HEK293 (cell line): ENCODE data around the gene MOB4.
A peak's percentile ranks its signal among the peaks of the same experiment; 100 is the strongest.

Experiments used
- IKZF3 ChIP-seq: fragments of 450-650 bp; IDR thresholded peaks from 2 replicates; pipeline ENCODE4 v1.5.0; 2018; ENCODE audit warnings: missing biosample characterization, mild to moderate bottlenecking, missing genetic modification characterization, moderate library complexity
- KLF16 ChIP-seq: fragments of 450-650 bp; formaldehyde crosslinking; IDR thresholded peaks from 2 replicates; pipeline ENCODE4 v1.5.1; 2017; ENCODE audit warnings: missing biosample characterization, missing genetic modification characterization
- KLF7 ChIP-seq: fragments of 450-650 bp; formaldehyde crosslinking; IDR thresholded peaks from 2 replicates; pipeline ENCODE4 v1.5.1; 2016; ENCODE audit warnings: missing biosample characterization, missing genetic modification characterization, borderline replicate concordance
- SETDB1 ChIP-seq: IDR thresholded peaks from one replicate; pipeline ENCODE4 v1.6.1; 2017; ENCODE audit warnings: mild to moderate bottlenecking, low read length, moderate library complexity, mixed read lengths; ENCODE audit not compliant: insufficient read length
- SP2 ChIP-seq: fragments of 450-650 bp; formaldehyde crosslinking; IDR thresholded peaks from 2 replicates; pipeline ENCODE4 v1.5.1; 2016; ENCODE audit warnings: missing biosample characterization, missing genetic modification characterization
- TRIM28 ChIP-seq: IDR thresholded peaks from 2 replicates; pipeline ENCODE4 v1.6.1; 2011; ENCODE audit warnings: low read length, control low read depth, borderline replicate concordance
- ZEB2 ChIP-seq: fragments of 450-650 bp; formaldehyde crosslinking; IDR thresholded peaks from 2 replicates; pipeline ENCODE4 v1.5.1; 2016; ENCODE audit warnings: missing biosample characterization, missing genetic modification characterization
- ZFHX2 ChIP-seq: fragments of 450-650 bp; formaldehyde crosslinking; conservative IDR thresholded peaks from 2 replicates; pipeline ENCODE4 v1.5.1; 2016; ENCODE audit warnings: missing biosample characterization, missing genetic modification characterization
- ZNF121 ChIP-seq: fragments of 450-650 bp; formaldehyde crosslinking; IDR thresholded peaks from 2 replicates; pipeline ENCODE4 v1.5.1; 2016; ENCODE audit warnings: missing biosample characterization, missing genetic modification characterization
- ZNF2 ChIP-seq: fragments of 450-650 bp; formaldehyde crosslinking; IDR thresholded peaks from 2 replicates; pipeline ENCODE4 v1.5.1; 2016; ENCODE audit warnings: missing biosample characterization, missing genetic modification characterization
- ZNF223 ChIP-seq: fragments of 450-650 bp; formaldehyde crosslinking; IDR thresholded peaks from 2 replicates; pipeline ENCODE4 v1.5.1; 2016; ENCODE audit warnings: missing biosample characterization, missing genetic modification characterization
- ZNF324 ChIP-seq: fragments of 450-650 bp; formaldehyde crosslinking; IDR thresholded peaks from 2 replicates; pipeline ENCODE4 v1.5.1; 2016; ENCODE audit warnings: missing biosample characterization, missing genetic modification characterization
- ZNF350 ChIP-seq: fragments of 450-650 bp; formaldehyde crosslinking; IDR thresholded peaks from 2 replicates; pipeline ENCODE4 v1.5.0; 2017; ENCODE audit warnings: missing biosample characterization, mild to moderate bottlenecking, missing genetic modification characterization
- ZNF404 ChIP-seq: fragments of 450-650 bp; formaldehyde crosslinking; IDR thresholded peaks from 2 replicates; pipeline ENCODE4 v1.5.1; 2017; ENCODE audit warnings: missing biosample characterization, missing genetic modification characterization
- ZNF514 ChIP-seq: fragments of 450-650 bp; formaldehyde crosslinking; IDR thresholded peaks from 2 replicates; pipeline ENCODE4 v1.5.1; 2016; ENCODE audit warnings: missing biosample characterization, missing genetic modification characterization
- ZNF555 ChIP-seq: fragments of 450-650 bp; formaldehyde crosslinking; conservative IDR thresholded peaks from 2 replicates; pipeline ENCODE4 v1.5.1; 2017; ENCODE audit warnings: missing biosample characterization, mild to moderate bottlenecking, missing genetic modification characterization, inconsistent platforms
- ZNF658 ChIP-seq: fragments of 450-650 bp; formaldehyde crosslinking; IDR thresholded peaks from 2 replicates; pipeline ENCODE4; 2016; ENCODE audit warnings: missing biosample characterization, missing genetic modification characterization
- ZNF791 ChIP-seq: fragments of 450-650 bp; formaldehyde crosslinking; IDR thresholded peaks from 2 replicates; pipeline ENCODE4 v1.5.1; 2016; ENCODE audit warnings: missing biosample characterization, missing genetic modification characterization
- ZNF792 ChIP-seq: fragments of 450-650 bp; formaldehyde crosslinking; IDR thresholded peaks from 2 replicates; pipeline ENCODE4 v1.5.1; 2016; ENCODE audit warnings: missing biosample characterization, missing genetic modification characterization
- ZNF830 ChIP-seq: fragments of 450-650 bp; IDR thresholded peaks from 2 replicates; pipeline ENCODE4 v1.5.0; 2018; ENCODE audit warnings: missing biosample characterization, missing genetic modification characterization, low read depth, mild to moderate bottlenecking, moderate library complexity
- ZXDB ChIP-seq: fragments of 450-650 bp; formaldehyde crosslinking; IDR thresholded peaks from 2 replicates; pipeline ENCODE4 v1.5.1; 2016; ENCODE audit warnings: missing biosample characterization, missing genetic modification characterization
- TF ChIP-seq, protein P1 (sequence below): fragments of 450-650 bp; formaldehyde crosslinking; IDR thresholded peaks from 2 replicates; pipeline ENCODE4 v1.5.1; 2016; ENCODE audit warnings: missing biosample characterization, missing genetic modification characterization, borderline replicate concordance
- TF ChIP-seq, protein P2 (sequence below): fragments of 450-650 bp; formaldehyde crosslinking; IDR thresholded peaks from 2 replicates; pipeline ENCODE4 v1.5.1; 2016; ENCODE audit warnings: missing biosample characterization, missing genetic modification characterization
- TF ChIP-seq, protein P3 (sequence below): fragments of 450-650 bp; formaldehyde crosslinking; IDR thresholded peaks from 2 replicates; pipeline ENCODE4 v1.5.1; 2016; ENCODE audit warnings: missing biosample characterization, missing genetic modification characterization
- TF ChIP-seq, protein P4 (sequence below): fragments of 450-650 bp; formaldehyde crosslinking; IDR thresholded peaks from 2 replicates; pipeline ENCODE4 v1.5.1; 2016; ENCODE audit warnings: missing biosample characterization, missing genetic modification characterization
- TF ChIP-seq, protein P5 (sequence below): fragments of 450-650 bp; formaldehyde crosslinking; IDR thresholded peaks from 2 replicates; pipeline ENCODE4 v1.5.1; 2016; ENCODE audit warnings: missing biosample characterization, missing genetic modification characterization
- TF ChIP-seq, protein P6 (sequence below): fragments of 450-650 bp; formaldehyde crosslinking; IDR thresholded peaks from 2 replicates; pipeline ENCODE4 v1.5.1; 2016; ENCODE audit warnings: missing biosample characterization, missing genetic modification characterization

MOB4 gene

DNA sequence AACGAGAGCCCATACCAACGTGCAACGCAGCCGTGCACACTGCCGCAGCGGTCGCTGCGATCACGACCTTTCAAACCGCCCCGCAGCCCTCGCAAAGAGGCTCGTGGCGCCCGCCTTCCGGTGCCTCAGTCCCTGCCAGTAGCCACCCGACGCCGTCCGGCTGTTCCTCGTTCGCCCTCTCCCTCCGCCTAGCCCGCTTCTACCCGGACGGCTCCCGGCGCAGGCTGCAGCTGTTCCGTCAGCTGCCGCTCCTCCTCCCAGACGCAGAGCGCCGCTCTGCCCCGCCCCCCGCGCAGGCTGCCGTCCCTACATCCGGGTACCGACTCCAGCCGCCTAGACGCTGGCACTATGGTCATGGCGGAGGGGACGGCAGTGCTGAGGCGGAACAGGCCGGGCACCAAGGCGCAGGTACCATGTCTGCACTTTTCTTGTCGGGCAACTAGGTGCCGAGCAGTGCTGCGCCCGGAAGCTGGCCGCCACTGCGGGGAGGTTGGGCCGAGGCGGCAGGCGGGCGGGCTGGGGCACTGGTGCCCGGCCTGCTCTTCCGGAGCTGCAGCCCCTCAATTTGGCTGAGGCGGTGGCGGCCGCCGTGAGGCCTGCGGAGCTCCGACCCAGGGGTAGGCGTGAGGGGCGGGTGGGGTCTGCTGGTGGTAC, at the start of gene MOB4 (continued):
- TF ChIP-seq, protein P1, sequence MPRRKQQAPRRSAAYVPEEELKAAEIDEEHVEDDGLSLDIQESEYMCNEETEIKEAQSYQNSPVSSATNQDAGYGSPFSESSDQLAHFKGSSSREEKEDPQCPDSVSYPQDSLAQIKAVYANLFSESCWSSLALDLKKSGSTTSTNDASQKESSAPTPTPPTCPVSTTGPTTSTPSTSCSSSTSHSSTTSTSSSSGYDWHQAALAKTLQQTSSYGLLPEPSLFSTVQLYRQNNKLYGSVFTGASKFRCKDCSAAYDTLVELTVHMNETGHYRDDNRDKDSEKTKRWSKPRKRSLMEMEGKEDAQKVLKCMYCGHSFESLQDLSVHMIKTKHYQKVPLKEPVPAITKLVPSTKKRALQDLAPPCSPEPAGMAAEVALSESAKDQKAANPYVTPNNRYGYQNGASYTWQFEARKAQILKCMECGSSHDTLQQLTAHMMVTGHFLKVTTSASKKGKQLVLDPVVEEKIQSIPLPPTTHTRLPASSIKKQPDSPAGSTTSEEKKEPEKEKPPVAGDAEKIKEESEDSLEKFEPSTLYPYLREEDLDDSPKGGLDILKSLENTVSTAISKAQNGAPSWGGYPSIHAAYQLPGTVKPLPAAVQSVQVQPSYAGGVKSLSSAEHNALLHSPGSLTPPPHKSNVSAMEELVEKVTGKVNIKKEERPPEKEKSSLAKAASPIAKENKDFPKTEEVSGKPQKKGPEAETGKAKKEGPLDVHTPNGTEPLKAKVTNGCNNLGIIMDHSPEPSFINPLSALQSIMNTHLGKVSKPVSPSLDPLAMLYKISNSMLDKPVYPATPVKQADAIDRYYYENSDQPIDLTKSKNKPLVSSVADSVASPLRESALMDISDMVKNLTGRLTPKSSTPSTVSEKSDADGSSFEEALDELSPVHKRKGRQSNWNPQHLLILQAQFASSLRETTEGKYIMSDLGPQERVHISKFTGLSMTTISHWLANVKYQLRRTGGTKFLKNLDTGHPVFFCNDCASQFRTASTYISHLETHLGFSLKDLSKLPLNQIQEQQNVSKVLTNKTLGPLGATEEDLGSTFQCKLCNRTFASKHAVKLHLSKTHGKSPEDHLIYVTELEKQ, result peak; percentile 5; the same call in 1 of the 2 replicates
- TF ChIP-seq IKZF3 (tag by site-specific recombination), result peak; percentile 62; the same call in 1 of the 2 replicates
- peak; percentile 50; the same call in 1 of the 2 replicates for TF ChIP-seq ZNF324
- TF ChIP-seq, protein P2, sequence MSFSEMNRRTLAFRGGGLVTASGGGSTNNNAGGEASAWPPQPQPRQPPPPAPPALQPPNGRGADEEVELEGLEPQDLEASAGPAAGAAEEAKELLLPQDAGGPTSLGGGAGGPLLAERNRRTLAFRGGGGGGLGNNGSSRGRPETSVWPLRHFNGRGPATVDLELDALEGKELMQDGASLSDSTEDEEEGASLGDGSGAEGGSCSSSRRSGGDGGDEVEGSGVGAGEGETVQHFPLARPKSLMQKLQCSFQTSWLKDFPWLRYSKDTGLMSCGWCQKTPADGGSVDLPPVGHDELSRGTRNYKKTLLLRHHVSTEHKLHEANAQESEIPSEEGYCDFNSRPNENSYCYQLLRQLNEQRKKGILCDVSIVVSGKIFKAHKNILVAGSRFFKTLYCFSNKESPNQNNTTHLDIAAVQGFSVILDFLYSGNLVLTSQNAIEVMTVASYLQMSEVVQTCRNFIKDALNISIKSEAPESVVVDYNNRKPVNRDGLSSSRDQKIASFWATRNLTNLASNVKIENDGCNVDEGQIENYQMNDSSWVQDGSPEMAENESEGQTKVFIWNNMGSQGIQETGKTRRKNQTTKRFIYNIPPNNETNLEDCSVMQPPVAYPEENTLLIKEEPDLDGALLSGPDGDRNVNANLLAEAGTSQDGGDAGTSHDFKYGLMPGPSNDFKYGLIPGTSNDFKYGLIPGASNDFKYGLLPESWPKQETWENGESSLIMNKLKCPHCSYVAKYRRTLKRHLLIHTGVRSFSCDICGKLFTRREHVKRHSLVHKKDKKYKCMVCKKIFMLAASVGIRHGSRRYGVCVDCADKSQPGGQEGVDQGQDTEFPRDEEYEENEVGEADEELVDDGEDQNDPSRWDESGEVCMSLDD (tag by site-specific recombination), result peak; percentile 23; the same call in 1 of the 2 replicates
- peak; percentile 25 for TF ChIP-seq SETDB1
- no peak for TF ChIP-seq ZNF658 (tag by site-specific recombination)
- no peak for TF ChIP-seq ZNF404 (tag by site-specific recombination)
- peak; percentile 85 for TF ChIP-seq ZNF2 (tag by site-specific recombination)
- TF ChIP-seq, protein P3, sequence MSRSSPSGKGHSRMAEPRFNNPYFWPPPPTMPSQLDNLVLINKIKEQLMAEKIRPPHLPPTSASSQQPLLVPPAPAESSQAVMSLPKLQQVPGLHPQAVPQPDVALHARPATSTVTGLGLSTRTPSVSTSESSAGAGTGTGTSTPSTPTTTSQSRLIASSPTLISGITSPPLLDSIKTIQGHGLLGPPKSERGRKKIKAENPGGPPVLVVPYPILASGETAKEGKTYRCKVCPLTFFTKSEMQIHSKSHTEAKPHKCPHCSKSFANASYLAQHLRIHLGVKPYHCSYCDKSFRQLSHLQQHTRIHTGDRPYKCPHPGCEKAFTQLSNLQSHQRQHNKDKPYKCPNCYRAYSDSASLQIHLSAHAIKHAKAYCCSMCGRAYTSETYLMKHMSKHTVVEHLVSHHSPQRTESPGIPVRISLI, result no peak
- TF ChIP-seq, protein P4, sequence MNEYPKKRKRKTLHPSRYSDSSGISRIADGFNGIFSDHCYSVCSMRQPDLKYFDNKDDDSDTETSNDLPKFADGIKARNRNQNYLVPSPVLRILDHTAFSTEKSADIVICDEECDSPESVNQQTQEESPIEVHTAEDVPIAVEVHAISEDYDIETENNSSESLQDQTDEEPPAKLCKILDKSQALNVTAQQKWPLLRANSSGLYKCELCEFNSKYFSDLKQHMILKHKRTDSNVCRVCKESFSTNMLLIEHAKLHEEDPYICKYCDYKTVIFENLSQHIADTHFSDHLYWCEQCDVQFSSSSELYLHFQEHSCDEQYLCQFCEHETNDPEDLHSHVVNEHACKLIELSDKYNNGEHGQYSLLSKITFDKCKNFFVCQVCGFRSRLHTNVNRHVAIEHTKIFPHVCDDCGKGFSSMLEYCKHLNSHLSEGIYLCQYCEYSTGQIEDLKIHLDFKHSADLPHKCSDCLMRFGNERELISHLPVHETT (tag by site-specific recombination), result no peak; the same call in 1 of the 2 replicates
- TF ChIP-seq ZNF121 (tag by site-specific recombination), result no peak
- no peak for TF ChIP-seq ZNF555 (tag by site-specific recombination)
- TF ChIP-seq KLF16, result peak; percentile 84; the same call in 1 of the 2 replicates
- TF ChIP-seq ZEB2 (tag by site-specific recombination), result peak; percentile 94; the same call in 1 of the 2 replicates
- peak; percentile 93 for TF ChIP-seq TRIM28
- TF ChIP-seq ZNF350 (tag by site-specific recombination), result no peak
- no peak for TF ChIP-seq ZNF792
- no peak for TF ChIP-seq ZNF791
- 0 out of 2 replicates have a peak, but pooled peaks have one; percentile 26 for TF ChIP-seq ZFHX2 (tag by site-specific recombination)
- peak; percentile 90 for TF ChIP-seq SP2 (tag by site-specific recombination)
- TF ChIP-seq ZNF223 (tag by site-specific recombination), result no peak
- TF ChIP-seq, protein P5, sequence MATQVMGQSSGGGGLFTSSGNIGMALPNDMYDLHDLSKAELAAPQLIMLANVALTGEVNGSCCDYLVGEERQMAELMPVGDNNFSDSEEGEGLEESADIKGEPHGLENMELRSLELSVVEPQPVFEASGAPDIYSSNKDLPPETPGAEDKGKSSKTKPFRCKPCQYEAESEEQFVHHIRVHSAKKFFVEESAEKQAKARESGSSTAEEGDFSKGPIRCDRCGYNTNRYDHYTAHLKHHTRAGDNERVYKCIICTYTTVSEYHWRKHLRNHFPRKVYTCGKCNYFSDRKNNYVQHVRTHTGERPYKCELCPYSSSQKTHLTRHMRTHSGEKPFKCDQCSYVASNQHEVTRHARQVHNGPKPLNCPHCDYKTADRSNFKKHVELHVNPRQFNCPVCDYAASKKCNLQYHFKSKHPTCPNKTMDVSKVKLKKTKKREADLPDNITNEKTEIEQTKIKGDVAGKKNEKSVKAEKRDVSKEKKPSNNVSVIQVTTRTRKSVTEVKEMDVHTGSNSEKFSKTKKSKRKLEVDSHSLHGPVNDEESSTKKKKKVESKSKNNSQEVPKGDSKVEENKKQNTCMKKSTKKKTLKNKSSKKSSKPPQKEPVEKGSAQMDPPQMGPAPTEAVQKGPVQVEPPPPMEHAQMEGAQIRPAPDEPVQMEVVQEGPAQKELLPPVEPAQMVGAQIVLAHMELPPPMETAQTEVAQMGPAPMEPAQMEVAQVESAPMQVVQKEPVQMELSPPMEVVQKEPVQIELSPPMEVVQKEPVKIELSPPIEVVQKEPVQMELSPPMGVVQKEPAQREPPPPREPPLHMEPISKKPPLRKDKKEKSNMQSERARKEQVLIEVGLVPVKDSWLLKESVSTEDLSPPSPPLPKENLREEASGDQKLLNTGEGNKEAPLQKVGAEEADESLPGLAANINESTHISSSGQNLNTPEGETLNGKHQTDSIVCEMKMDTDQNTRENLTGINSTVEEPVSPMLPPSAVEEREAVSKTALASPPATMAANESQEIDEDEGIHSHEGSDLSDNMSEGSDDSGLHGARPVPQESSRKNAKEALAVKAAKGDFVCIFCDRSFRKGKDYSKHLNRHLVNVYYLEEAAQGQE, result no peak
- TF ChIP-seq ZNF514 (tag by site-specific recombination), result no peak
- TF ChIP-seq, protein P6, sequence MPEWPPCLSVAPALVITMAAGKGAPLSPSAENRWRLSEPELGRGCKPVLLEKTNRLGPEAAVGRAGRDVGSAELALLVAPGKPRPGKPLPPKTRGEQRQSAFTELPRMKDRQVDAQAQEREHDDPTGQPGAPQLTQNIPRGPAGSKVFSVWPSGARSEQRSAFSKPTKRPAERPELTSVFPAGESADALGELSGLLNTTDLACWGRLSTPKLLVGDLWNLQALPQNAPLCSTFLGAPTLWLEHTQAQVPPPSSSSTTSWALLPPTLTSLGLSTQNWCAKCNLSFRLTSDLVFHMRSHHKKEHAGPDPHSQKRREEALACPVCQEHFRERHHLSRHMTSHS (tag by site-specific recombination), result no peak
- TF ChIP-seq KLF7 (tag by site-specific recombination), result no peak; the same call in 1 of the 2 replicates
- TF ChIP-seq ZXDB (tag by site-specific recombination), result peak; percentile 93
- no peak for TF ChIP-seq ZNF830 (tag by site-specific recombination)
